Bronchial epithelial cell (primary cell): ENCODE data around the gene PTPN5. TPM values are rescaled to one million over a fixed set of nuclear protein-coding genes. Genes with fewer than 3 reads are reported as not detected.
A peak's percentile ranks its signal among the peaks of the same experiment; 100 is the strongest.
"Not testable (repeated sequence)": the region's sequence is repeated elsewhere in the genome, so short reads cannot be mapped to it uniquely, and the experiment has no call there.

Experiments
- DNase-seq: peaks from one replicate; pipeline ENCODE4 v3.0.0-alpha.2; 2010; ENCODE audit warnings: low read depth
- FAIRE-seq: peaks from 2 replicates; lab custom pipeline; 2011; peaks lifted over from hg19 to GRCh38; lab: Jason Lieb, UNC
- H3K27me3 ChIP-seq: 2 replicates; pipeline ENCODE4 v1.5.1; 2011; ENCODE audit warnings: low read length; ENCODE audit not compliant: control insufficient read depth, insufficient read depth
- H3K36me3 ChIP-seq: 2 replicates; pipeline ENCODE4 v1.5.1; 2011; ENCODE audit warnings: low read length; ENCODE audit not compliant: control insufficient read depth, insufficient read depth
- H3K4me3 ChIP-seq: 2 replicates; pipeline ENCODE4 v1.5.1; 2011; ENCODE audit warnings: mild to moderate bottlenecking, low read depth, low read length, control low read depth
- total RNA-seq: library from RNA; depleted of rRNA; stranded (reverse); fragments of >200 nt; gene quantifications from 2 replicates; pipeline ENCODE4 v1.2.1, GENCODE V29; 2014
- TF ChIP-seq, protein P1 (sequence below): IDR thresholded peaks from 2 replicates; pipeline ENCODE4 v1.5.1; 2011; ENCODE audit warnings: mild to moderate bottlenecking, moderate library complexity, low read length, control low read depth, inconsistent platforms; ENCODE audit not compliant: insufficient read depth, severe bottlenecking

Gene PTPN5
- total RNA-seq, 1 donor from 2014 or later, result not detected

- no peaks in the 10 kb centered on the region for H3K27me3 ChIP-seq
- FAIRE-seq, result no peak
- no peak for DNase-seq
- H3K4me3 ChIP-seq, result no peak overlapping the region
- H3K36me3 ChIP-seq, result no peaks in the 10 kb centered on the region
- TF ChIP-seq, protein P1, sequence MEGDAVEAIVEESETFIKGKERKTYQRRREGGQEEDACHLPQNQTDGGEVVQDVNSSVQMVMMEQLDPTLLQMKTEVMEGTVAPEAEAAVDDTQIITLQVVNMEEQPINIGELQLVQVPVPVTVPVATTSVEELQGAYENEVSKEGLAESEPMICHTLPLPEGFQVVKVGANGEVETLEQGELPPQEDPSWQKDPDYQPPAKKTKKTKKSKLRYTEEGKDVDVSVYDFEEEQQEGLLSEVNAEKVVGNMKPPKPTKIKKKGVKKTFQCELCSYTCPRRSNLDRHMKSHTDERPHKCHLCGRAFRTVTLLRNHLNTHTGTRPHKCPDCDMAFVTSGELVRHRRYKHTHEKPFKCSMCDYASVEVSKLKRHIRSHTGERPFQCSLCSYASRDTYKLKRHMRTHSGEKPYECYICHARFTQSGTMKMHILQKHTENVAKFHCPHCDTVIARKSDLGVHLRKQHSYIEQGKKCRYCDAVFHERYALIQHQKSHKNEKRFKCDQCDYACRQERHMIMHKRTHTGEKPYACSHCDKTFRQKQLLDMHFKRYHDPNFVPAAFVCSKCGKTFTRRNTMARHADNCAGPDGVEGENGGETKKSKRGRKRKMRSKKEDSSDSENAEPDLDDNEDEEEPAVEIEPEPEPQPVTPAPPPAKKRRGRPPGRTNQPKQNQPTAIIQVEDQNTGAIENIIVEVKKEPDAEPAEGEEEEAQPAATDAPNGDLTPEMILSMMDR, result no peak
Observed at GRCh38 chr11:18692941-18693760, 98.4 kb downstream of the PTPN5 start.

DNA sequence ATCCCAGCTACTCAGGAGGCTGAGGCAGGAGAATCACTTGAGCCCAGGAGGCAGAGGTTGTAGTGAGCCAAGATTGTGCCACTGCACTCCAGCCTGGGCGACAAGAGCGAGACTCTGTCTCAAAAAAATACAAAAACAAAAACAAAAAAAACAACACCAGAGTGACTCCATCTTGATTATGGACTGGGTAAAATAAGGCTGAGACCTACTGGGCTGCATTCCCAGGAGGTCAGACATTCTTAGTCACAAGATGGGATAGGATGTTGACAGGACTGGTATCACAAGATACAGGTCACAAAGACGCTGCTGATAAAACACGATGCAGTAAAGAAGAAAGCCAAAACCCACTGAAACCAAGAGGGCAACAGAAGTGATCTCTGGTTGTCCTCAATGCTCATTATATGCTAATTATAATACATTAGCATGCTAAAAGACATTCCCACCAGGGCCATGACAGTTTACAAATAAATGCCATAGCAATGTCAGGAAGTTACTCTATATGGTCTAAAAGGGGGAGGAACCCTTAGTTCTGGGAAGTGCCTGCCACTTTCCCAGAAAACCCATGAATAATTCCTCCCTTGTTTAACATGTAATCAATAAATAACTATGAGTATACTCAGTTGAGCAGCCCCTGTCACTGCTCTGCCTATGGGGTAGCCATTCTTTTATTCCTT lies 100.0 kb downstream of the PTPN5 start:
- DNase-seq, FAIRE-seq, H3K27me3 ChIP-seq, H3K36me3 ChIP-seq, H3K4me3 ChIP-seq: not testable (repeated sequence)

- no peak for DNase-seq
- H3K4me3 ChIP-seq, result no peak overlapping the region
- H3K36me3 ChIP-seq, result no peaks in the 10 kb centered on the region
- no peak for FAIRE-seq
- TF ChIP-seq, protein P1, result no peak
- H3K27me3 ChIP-seq, result no peaks in the 10 kb centered on the region
Observed at GRCh38 chr11:18684267-18684666, 107.3 kb downstream of the PTPN5 start.

DNA sequence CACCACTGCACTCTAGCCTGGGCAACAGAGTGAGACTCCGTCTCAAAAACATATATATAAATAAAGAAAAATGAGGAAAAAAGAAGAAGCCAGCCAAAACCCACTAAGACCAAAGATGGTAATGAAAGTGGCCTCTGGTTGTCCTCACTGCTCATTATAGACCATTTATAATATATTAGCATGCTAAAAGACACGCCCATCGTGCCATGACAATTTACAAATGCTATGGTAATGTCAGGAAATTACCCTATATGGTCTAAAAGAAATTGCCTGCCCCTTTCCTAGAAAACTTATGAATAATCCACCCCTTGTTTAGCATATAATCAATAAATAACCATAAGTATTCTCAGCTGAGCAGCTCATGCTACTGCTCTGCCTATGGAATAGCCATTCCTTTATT lies 109.1 kb downstream of the PTPN5 start:
- no peaks in the 10 kb centered on the region for H3K36me3 ChIP-seq
- FAIRE-seq, result no peak
- TF ChIP-seq, protein P1, result no peak
- H3K27me3 ChIP-seq, result no peaks in the 10 kb centered on the region
- no peak overlapping the region for H3K4me3 ChIP-seq
- DNase-seq, result no peak

DNA sequence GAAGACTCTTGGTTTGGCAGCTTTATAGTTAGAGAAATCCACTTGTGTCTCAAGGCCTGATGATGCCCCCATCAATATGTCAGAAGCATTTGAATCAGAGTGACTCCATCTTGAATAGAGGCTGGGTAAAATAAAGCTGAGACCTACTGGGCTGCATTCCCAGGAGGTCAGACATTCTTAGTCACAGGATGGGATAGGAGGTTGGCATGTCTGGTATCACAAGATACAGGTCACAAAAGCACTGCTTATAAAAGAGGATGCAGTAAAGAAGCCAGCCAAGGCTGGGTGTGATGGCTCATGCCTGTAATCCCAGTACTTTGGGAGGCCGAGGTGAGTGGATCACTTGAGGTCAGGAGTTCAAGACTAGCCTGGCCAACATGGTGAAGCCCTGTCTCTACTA lies 109.6 kb downstream of the PTPN5 start:
- not testable (repeated sequence) for H3K36me3 ChIP-seq, H3K27me3 ChIP-seq, FAIRE-seq, H3K4me3 ChIP-seq
- DNase-seq, result peak; percentile 54

Other genes with a start within 250 kb of the PTPN5 start
- 22.9 and 23.6 TPM in 2 replicates for gene UEVLD, start 203.1 kb downstream of the PTPN5 start, total RNA-seq
- 0.64 and 0.79 TPM in 2 replicates for gene MISFA, start 192.0 kb downstream of the PTPN5 start, total RNA-seq
- 12.6 and 17.3 TPM in 2 replicates for gene SPTY2D1, start 157.5 kb downstream of the PTPN5 start, total RNA-seq
- gene TMEM86A, start 93.0 kb downstream of the PTPN5 start, total RNA-seq, result 0.53 and 0.90 TPM in 2 replicates
- gene IGSF22, start 65.6 kb downstream of the PTPN5 start, total RNA-seq, result under 0.01 and 1.4 TPM in 2 replicates
- gene MRGPRX1, start 147.6 kb upstream of the PTPN5 start, total RNA-seq, result not detected in 2 replicates